Mammary epithelial cell (primary cell): Measurements from ENCODE around the gene SFTPB.

Experiments used
- EZH2 ChIP-seq: IDR thresholded peaks from 2 replicates; pipeline ENCODE4 v1.6.1; 2012; ENCODE audit warnings: low read length, inconsistent platforms, borderline replicate concordance
- TF ChIP-seq, protein P1 (sequence below), 2 donors: IDR thresholded peaks in 1 of 2; conservative IDR thresholded peaks in 1 of 2; 2 replicates each; pipeline ENCODE4 v1.5.1; 2011 to 2012; ENCODE audit warnings: inconsistent platforms in 2 of 2, low read length in 2 of 2, mild to moderate bottlenecking in 2 of 2, control low read depth in 1 of 2, low read depth in 1 of 2; ENCODE audit not compliant: insufficient read depth in 1 of 2; ENCODE audit errors: extremely low read depth in 1 of 2

DNA sequence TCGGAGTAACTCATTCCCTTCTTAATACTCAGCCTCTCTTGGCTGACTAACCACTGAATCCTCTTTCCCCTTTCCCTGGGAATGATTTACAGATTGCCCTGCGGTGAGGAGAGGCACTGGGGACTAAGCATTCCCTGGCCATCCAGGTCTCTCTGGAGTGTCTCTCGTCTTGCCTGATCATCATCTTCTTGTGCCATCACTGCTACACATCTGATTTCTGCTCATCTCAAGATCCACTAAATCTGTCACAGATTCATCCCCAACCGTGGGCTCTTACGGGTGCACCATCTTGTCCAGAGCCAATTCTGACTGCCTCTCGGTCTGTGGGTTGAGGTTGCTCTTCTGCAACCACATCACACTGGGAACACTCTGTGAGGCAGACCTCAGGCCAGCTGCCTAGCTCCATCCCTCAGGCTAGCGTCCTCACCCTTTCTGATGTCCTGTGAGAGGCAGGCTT, 12.0 kb downstream of the SFTPB start:
- TF ChIP-seq, protein P1, sequence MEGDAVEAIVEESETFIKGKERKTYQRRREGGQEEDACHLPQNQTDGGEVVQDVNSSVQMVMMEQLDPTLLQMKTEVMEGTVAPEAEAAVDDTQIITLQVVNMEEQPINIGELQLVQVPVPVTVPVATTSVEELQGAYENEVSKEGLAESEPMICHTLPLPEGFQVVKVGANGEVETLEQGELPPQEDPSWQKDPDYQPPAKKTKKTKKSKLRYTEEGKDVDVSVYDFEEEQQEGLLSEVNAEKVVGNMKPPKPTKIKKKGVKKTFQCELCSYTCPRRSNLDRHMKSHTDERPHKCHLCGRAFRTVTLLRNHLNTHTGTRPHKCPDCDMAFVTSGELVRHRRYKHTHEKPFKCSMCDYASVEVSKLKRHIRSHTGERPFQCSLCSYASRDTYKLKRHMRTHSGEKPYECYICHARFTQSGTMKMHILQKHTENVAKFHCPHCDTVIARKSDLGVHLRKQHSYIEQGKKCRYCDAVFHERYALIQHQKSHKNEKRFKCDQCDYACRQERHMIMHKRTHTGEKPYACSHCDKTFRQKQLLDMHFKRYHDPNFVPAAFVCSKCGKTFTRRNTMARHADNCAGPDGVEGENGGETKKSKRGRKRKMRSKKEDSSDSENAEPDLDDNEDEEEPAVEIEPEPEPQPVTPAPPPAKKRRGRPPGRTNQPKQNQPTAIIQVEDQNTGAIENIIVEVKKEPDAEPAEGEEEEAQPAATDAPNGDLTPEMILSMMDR (conservative IDR thresholded peaks at IDR 0.05 in 1 of 2, IDR thresholded peaks at IDR 0.05 in 1 of 2; ENCODE audit: extremely low read depth in 1 of 2, insufficient read depth in 1 of 2, low read depth in 1 of 2, low read length in 2 of 2) = no peak
- no peak for TF ChIP-seq EZH2
